Activated CD8-positive, alpha-beta T cell treated with anti-CD3 and anti-CD28 coated beads for 36 hours (primary cell): ENCODE data around the gene HMOX2. TPM values are rescaled to one million over a fixed set of nuclear protein-coding genes. Genes with fewer than 3 reads are reported as not detected.

Source experiments
- ATAC-seq: fragments of 200-7000 bp; cut with Tn5 transposase; one replicate; pipeline ENCODE4 v1.10.0; 2021; ENCODE audit warnings: mild to moderate bottlenecking, moderate library complexity
- CTCF ChIA-PET: fragments of 350-600 bp; sonication (Branson Sonifier 250); formaldehyde crosslinking; loops from one replicate; lab custom pipeline; 2021; ENCODE audit warnings: antibody characterized with exemption; lab: Charles Lee
- POLR2A ChIA-PET: fragments of 350-600 bp; sonication (Branson Sonifier 250); formaldehyde crosslinking; loops from one replicate; lab custom pipeline; 2021; ENCODE audit warnings: antibody characterized with exemption; lab: Charles Lee
- DNase-seq: peaks from one replicate; pipeline ENCODE4 v3.0.0-alpha.2; 2020
- H3K27ac Mint-ChIP-seq: one replicate; pipeline ENCODE4 v1.8.0; 2021; ENCODE audit warnings: mild to moderate bottlenecking, mixed read lengths
- H3K27me3 Mint-ChIP-seq: one replicate; pipeline ENCODE4 v1.8.0; 2021; ENCODE audit warnings: mixed read lengths
- H3K36me3 Mint-ChIP-seq: one replicate; pipeline ENCODE4 v1.8.0; 2021; ENCODE audit warnings: low read depth, mixed read lengths
- H3K4me1 Mint-ChIP-seq: one replicate; pipeline ENCODE4 v1.8.0; 2021; ENCODE audit warnings: low read depth, mixed read lengths
- H3K4me3 Mint-ChIP-seq: one replicate; pipeline ENCODE4 v1.8.0; 2021; ENCODE audit warnings: mild to moderate bottlenecking, moderate library complexity, mixed read lengths
- H3K9me3 Mint-ChIP-seq: one replicate; pipeline ENCODE4 v1.8.0; 2021; ENCODE audit warnings: mixed read lengths
- CTCF ChIP-seq: fragments of 200-600 bp; IDR thresholded peaks from one replicate; pipeline ENCODE4 v1.8.0; 2022; ENCODE audit warnings: antibody characterized with exemption, mild to moderate bottlenecking
- intact Hi-C: fragments of 100-400 bp; cut with micrococcal nuclease; formaldehyde crosslinking; loops from one replicate; pipeline ENCODE4 v1.10.0; 2022
- total RNA-seq, 2 experiments: library from RNA; stranded (reverse); gene quantifications; one replicate each; pipeline ENCODE4 v1.2.3, GENCODE V29; 2021

Gene HMOX2
- total RNA-seq, 2 experiments from 2014 or later, result 64.7 to 65.4 TPM

- ChIA-PET CTCF (interaction anchor here (0.6 to 4.2 kb wide), 14 partner anchors 8 to 108 kb away, joined by 3 to 28 read pairs (median 7); no protein-coding TSS in a partner anchor), POLR2A (interaction anchor here (0.6 to 3.2 kb wide), 9 partner anchors 10 to 539 kb away, joined by 3 to 18 read pairs (median 4); partner anchors contain the start of gene CDIP1)
- peak; percentile 37 for DNase-seq
Measured at GRCh38 chr16:4477966-4478365, 1.8 kb downstream of the HMOX2 start.

GRCh38 chr16:4481526-4481925 lies 5.3 kb downstream of the HMOX2 start:
- no peaks in the 10 kb centered on the region for H3K9me3 Mint-ChIP-seq
- ChIA-PET CTCF (no interaction called here), POLR2A (no interaction called here)
- peaks cover 29% of the 10 kb centered on the region for H3K36me3 Mint-ChIP-seq
- TF ChIP-seq CTCF, result no peak
- no peaks in the 10 kb centered on the region for H3K27me3 Mint-ChIP-seq
- H3K4me1 Mint-ChIP-seq, result peaks cover 39% of the 10 kb centered on the region
- H3K27ac Mint-ChIP-seq, result peak overlapping the region; percentile 71
- DNase-seq, result no peak
- ATAC-seq, result no peak
- H3K4me3 Mint-ChIP-seq, result no peak overlapping the region
- intact Hi-C loops, result no loop called here

More at GRCh38 chr16:4477966-4478365, 1.8 kb downstream of the HMOX2 start:
- no peak for ATAC-seq
- Mint-ChIP-seq H3K36me3 (peaks cover 21% of the 10 kb centered on the region), H3K4me3 (peak overlapping the region; percentile 92), H3K27me3 (no peaks in the 10 kb centered on the region), H3K27ac (peak overlapping the region; percentile 83), H3K4me1 (peaks cover 45% of the 10 kb centered on the region), H3K9me3 (no peaks in the 10 kb centered on the region)
- intact Hi-C loops, result loop anchor here (5.0 kb wide), 2 partner anchors 51 to 59 kb away; partner anchors contain the start of genes CDIP1 and DNAJA3
- no peak for TF ChIP-seq CTCF

GRCh38 chr16:4481963-4482362 lies 5.8 kb downstream of the HMOX2 start:
- POLR2A ChIA-PET, result no interaction called here
- H3K4me1 Mint-ChIP-seq, result peaks cover 43% of the 10 kb centered on the region
- intact Hi-C loops, result no loop called here

GRCh38 chr16:4486126-4486893 lies 10.1 kb downstream of the HMOX2 start:
- TF ChIP-seq CTCF, result no peak
- ChIA-PET CTCF (interaction anchor here (0.6 to 4.1 kb wide), 7 partner anchors 9 to 99 kb away, joined by 3 to 27 read pairs (median 4); partner anchors contain the start of gene HMOX2), POLR2A (interaction anchor here (0.6 to 2.7 kb wide), 6 partner anchors 9 to 262 kb away, joined by 3 to 17 read pairs (median 4); partner anchors contain the start of genes HMOX2 and NMRAL1)
- Mint-ChIP-seq H3K4me3 (no peak overlapping the region), H3K27ac (peak overlapping the region; percentile 80), H3K9me3 (no peaks in the 10 kb centered on the region), H3K36me3 (peaks cover 37% of the 10 kb centered on the region), H3K27me3 (no peaks in the 10 kb centered on the region), H3K4me1 (peaks cover 62% of the 10 kb centered on the region)
- ATAC-seq (no peak), DNase-seq (no peak)
- intact Hi-C loops, result no loop called here

More at GRCh38 chr16:4481963-4482362, 5.8 kb downstream of the HMOX2 start:
- Mint-ChIP-seq H3K27ac (peak overlapping the region; percentile 71), H3K4me3 (no peak overlapping the region), H3K9me3 (no peaks in the 10 kb centered on the region), H3K27me3 (no peaks in the 10 kb centered on the region), H3K36me3 (peaks cover 31% of the 10 kb centered on the region)
- TF ChIP-seq CTCF, result no peak
- CTCF ChIA-PET, result no interaction called here
- no peak for ATAC-seq
- DNase-seq, result no peak
